Transverse colon (tissue), 4 donors: ENCODE data around the gene CEP57L1. TPM values are rescaled to one million over a fixed set of nuclear protein-coding genes. Genes with fewer than 3 reads are reported as not detected.

Source experiments
- DNase-seq: peaks from one replicate; pipeline ENCODE4 v3.0.0-alpha.2; 2019
- H3K27ac ChIP-seq, 4 donors: fragments of 200-600 bp; sonication (generic); 2 replicates each; pipeline ENCODE4 v1.5.1; 2016 to 2018; ENCODE audit warnings: inconsistent platforms in 4 of 4
- H3K27me3 ChIP-seq: fragments of 200-600 bp; sonication (generic); 2 replicates; pipeline ENCODE4 v1.5.1; 2017; ENCODE audit warnings: inconsistent platforms
- H3K36me3 ChIP-seq, 4 donors: fragments of 200-600 bp; sonication (generic); 2 replicates each; pipeline ENCODE4 v1.5.1; 2017 to 2019; ENCODE audit warnings: inconsistent platforms in 4 of 4
- H3K4me1 ChIP-seq, 4 donors: fragments of 200-600 bp; sonication (generic); 2 replicates each; pipeline ENCODE4 v1.5.1; 2017 to 2020; ENCODE audit warnings: inconsistent platforms in 4 of 4
- H3K4me3 ChIP-seq, 4 donors: fragments of 200-600 bp; sonication (generic); 1 replicate in 1 of 4; 2 replicates in 3 of 4; pipeline versions ENCODE4 v1.5.1 to v1.6.1; 2017 to 2019; ENCODE audit warnings: inconsistent platforms in 4 of 4
- H3K9me3 ChIP-seq, 2 donors: fragments of 200-600 bp; sonication (generic); 2 replicates each; pipeline ENCODE4 v1.5.1; 2017 to 2019; ENCODE audit warnings: inconsistent platforms in 2 of 2
- EP300 ChIP-seq: sonication (generic); formaldehyde crosslinking; IDR thresholded peaks from one replicate; pipeline ENCODE4 v1.6.1; 2017; ENCODE audit warnings: antibody characterized with exemption, low read depth
- POLR2A ChIP-seq: fragments of 450-650 bp; IDR thresholded peaks from one replicate; pipeline ENCODE4 v1.6.1; 2016; ENCODE audit warnings: antibody characterized with exemption, mild to moderate bottlenecking, moderate library complexity
- POLR2AphosphoS5 ChIP-seq, 3 donors: sonication (generic); formaldehyde crosslinking; IDR thresholded peaks; one replicate each; pipeline ENCODE4 v1.6.1; 2016; ENCODE audit warnings: antibody characterized with exemption in 3 of 3
- WGBS, 2 donors: methylation state at CpG; one replicate each; pipeline ENCODE4 v1.1.5; 2018; ENCODE audit warnings: low coverage in 1 of 2; 5-methylcytosine and 5-hydroxymethylcytosine counted together
- in situ Hi-C, 4 donors: fragments of 200-750 bp; cut with MboI; loops; one replicate each; pipeline versions ENCODE4 v1.15.0 to v1.15.1; 2017; ENCODE audit warnings: low sequenced_read_pairs in 3 of 4, low pct_ligation_motif_present in 1 of 4, low pct_unique_long_range_greater_than_20kb in 1 of 4
- intact Hi-C: fragments of 100-400 bp; cut with DNase I; formaldehyde crosslinking; loops from one replicate; pipeline ENCODE4 v1.15.1; 2023; ENCODE audit warnings: low total_unique reads
- total RNA-seq, 4 donors: library from RNA; depleted of rRNA; stranded (reverse); fragments of >200 nt; gene quantifications; one replicate each; pipeline ENCODE4 v1.1.0, GENCODE V29; 2016
- TF ChIP-seq, protein P1 (sequence below), 5 experiments: fragments of 200-600 bp in 3 of 5; fragments of 450-650 bp in 2 of 5; sonication (generic) in 3 of 5; IDR thresholded peaks; 1 replicate in 2 of 5; 2 replicates in 3 of 5; pipeline ENCODE4 v1.5.1; 2016 to 2017; ENCODE audit warnings: antibody characterized with exemption in 5 of 5, inconsistent platforms in 3 of 5, mild to moderate bottlenecking in 2 of 5, moderate library complexity in 1 of 5

CEP57L1 gene
- total RNA-seq, 4 donors from 2014 or later: 1.9 to 29.5 (median 9.5) TPM

DNA sequence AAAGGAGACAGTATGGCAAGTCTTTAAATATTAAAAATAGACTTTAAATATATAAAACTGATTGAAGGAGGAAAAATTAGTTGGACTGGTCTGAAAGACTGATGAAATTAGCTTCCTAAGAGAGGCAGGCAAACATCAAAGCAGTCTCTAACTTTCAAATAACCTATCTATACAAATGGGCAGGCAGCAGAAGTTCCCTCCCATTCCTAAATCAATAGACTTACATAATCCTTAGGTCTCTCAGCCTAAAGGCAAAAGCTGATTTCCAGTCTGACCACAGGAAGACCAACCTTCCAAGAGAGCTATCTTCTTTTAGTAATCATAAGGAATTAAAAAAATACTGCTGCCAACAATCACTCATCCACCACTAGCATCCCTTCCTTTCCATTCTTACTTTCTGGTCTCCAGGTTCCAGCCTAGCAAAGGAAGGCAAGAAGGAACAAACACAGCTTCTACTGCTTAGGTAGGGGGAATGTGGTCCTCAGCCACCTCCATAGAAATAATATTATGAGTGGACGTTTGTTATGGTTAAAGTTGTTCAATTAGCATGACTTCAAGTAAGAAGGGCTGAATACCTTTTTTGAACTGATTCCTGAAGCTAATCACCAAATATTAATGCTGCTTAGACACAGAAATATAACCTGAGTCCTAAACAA lies 44.7 kb upstream of the CEP57L1 start:
- in situ Hi-C loops (loop anchor here in 2 of 4 donors (25.0 kb wide), 2 partner anchors 138 to 213 kb away; partner anchors contain the start of gene ARMC2 (in 1 of the 2)), intact Hi-C loops (no loop called here)
- peaks cover 0 to 17% (median 7%) of the 10 kb centered on the region in 4 donors for H3K4me1 ChIP-seq
- H3K27me3 ChIP-seq: no peaks in the 10 kb centered on the region
- no peak for DNase-seq
- no peaks in the 10 kb centered on the region for H3K36me3 ChIP-seq
- H3K9me3 ChIP-seq: peaks cover 0 to 2% of the 10 kb centered on the region in 2 donors
- 82 to 83% methylated on average over 1 of the region's 1 CpG for WGBS, 2 donors
- no peak overlapping the region for H3K27ac ChIP-seq
- no peak overlapping the region for H3K4me3 ChIP-seq
- no peak for TF ChIP-seq POLR2A
- TF ChIP-seq EP300: no peak
- TF ChIP-seq, protein P1, sequence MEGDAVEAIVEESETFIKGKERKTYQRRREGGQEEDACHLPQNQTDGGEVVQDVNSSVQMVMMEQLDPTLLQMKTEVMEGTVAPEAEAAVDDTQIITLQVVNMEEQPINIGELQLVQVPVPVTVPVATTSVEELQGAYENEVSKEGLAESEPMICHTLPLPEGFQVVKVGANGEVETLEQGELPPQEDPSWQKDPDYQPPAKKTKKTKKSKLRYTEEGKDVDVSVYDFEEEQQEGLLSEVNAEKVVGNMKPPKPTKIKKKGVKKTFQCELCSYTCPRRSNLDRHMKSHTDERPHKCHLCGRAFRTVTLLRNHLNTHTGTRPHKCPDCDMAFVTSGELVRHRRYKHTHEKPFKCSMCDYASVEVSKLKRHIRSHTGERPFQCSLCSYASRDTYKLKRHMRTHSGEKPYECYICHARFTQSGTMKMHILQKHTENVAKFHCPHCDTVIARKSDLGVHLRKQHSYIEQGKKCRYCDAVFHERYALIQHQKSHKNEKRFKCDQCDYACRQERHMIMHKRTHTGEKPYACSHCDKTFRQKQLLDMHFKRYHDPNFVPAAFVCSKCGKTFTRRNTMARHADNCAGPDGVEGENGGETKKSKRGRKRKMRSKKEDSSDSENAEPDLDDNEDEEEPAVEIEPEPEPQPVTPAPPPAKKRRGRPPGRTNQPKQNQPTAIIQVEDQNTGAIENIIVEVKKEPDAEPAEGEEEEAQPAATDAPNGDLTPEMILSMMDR (IDR thresholded peaks at IDR 0.05): no peak
- TF ChIP-seq POLR2AphosphoS5 (IDR thresholded peaks at IDR 0.05): no peak

DNA sequence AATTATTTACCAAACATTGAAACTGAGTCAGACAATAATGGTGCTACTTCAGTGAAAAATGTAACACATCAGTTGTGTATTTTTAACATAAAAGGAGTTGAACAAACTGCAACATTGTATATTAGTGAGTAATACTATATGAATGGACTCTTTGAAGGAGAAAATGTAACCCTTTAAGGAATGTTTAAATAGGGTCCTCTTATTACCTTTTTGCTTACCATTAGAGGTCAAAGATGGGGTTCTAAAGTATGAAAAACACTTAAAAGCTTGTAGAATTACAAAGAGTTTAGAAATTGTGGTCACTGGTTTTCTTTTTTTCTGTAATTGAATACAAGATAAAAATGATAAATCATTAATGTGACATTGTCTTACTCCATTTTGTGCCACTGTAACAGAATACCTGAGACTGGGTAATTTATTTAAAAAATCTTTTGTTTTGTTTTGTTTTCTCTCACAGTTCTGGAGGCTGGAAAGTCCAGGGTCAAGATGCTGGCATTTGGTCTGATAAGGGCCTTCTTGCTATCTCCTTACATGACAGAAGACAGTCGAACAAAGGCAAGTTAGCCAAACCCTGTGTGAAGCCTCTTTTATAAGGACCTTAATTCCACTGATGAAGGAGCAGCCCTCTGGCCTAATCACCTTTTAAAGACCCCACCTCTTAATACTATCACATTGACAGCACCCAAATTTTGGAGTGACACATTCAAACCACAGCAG lies 43.8 kb upstream of the CEP57L1 start:
- in situ Hi-C loops: loop anchor here in 2 of 4 donors (25.0 kb wide), 2 partner anchors 139 to 214 kb away; partner anchors contain the start of gene ARMC2 (in 1 of the 2)
- TF ChIP-seq POLR2A (no peak), POLR2AphosphoS5 (IDR thresholded peaks at IDR 0.05) (no peak), EP300 (no peak)
- TF ChIP-seq, protein P1 (IDR thresholded peaks at IDR 0.05): no peak
- Histone ChIP-seq H3K4me1 (peaks cover 0 to 17% (median 9%) of the 10 kb centered on the region in 4 donors), H3K9me3 (peaks cover 0 to 2% of the 10 kb centered on the region in 2 donors), H3K27ac (no peak overlapping the region), H3K27me3 (no peaks in the 10 kb centered on the region), H3K4me3 (no peak overlapping the region), H3K36me3 (no peaks in the 10 kb centered on the region)
- WGBS, 2 donors: 97% methylated on average over 1 of the region's 1 CpG; no CpG with 5 or more reads in 1 of the 2 donors
- no peak for DNase-seq
- intact Hi-C loops: no loop called here

DNA sequence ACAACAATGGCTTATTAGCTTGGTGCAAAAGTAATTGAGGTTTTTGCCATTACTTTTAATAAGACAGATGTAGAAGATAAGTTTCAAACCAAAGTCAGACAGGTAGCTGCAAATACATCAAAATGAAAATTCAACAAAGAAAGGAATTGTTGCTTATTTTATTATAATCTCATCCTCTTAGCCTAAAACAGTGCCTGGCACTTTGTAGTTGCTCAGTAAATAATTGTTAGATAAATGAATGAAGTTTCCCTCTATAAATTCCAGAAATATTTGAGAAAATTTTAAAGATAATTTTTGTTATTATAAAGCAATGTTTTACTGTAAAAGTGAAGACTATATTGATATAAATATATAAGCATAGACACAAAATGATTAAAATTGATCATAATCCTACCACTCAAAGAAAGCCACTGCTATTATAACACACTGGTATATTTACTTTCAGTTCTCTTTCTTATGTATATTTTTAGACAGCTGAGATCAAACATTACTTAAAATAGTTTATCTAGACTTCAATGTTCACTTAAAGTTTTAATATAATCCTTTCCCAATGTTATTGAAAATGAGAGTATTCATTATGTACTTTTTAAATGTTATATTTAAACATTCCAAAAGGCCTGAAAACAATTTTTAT lies 43.2 kb upstream of the CEP57L1 start:
- peaks cover under 1 to 17% (median 9%) of the 10 kb centered on the region in 4 donors for H3K4me1 ChIP-seq
- in situ Hi-C loops (loop anchor here in 2 of 4 donors (25.0 kb wide), 2 partner anchors 140 to 215 kb away; partner anchors contain the start of gene ARMC2 (in 1 of the 2)), intact Hi-C loops (no loop called here)
- H3K9me3 ChIP-seq: peaks cover 0 to 2% of the 10 kb centered on the region in 2 donors
- no peak overlapping the region for H3K27ac ChIP-seq
- TF ChIP-seq POLR2A (no peak), EP300 (no peak), POLR2AphosphoS5 (IDR thresholded peaks at IDR 0.05) (no peak)
- TF ChIP-seq, protein P1 (IDR thresholded peaks at IDR 0.05): no peak
- H3K4me3 ChIP-seq: no peak overlapping the region
- no peaks in the 10 kb centered on the region for H3K27me3 ChIP-seq
- no peak for DNase-seq
- no peaks in the 10 kb centered on the region for H3K36me3 ChIP-seq

DNA sequence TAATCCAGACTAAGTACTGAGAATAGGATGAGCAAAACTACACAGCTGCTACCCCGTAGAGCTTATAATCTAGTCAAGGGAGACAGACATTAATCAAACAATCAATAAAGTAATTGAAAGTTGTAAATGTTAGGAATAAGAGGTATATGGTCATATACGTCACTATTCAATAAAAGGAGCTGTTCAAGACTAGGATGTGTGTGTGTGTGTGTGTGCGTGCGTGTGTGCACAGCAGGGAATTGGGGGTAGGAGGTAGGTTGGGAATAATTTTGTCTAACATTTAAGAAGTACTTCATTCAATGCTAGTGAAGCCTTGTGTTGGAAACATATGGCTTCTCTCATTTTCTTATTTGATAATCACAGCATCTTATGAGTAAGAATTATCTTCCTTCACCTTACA lies 42.5 kb upstream of the CEP57L1 start:
- in situ Hi-C loops: loop anchor here in 2 of 4 donors (25.0 kb wide), 2 partner anchors 141 to 216 kb away; partner anchors contain the start of gene ARMC2 (in 1 of the 2)
- Histone ChIP-seq H3K27ac (no peak overlapping the region), H3K27me3 (no peaks in the 10 kb centered on the region), H3K4me3 (no peak overlapping the region), H3K9me3 (peaks cover 0 to 2% of the 10 kb centered on the region in 2 donors), H3K36me3 (no peaks in the 10 kb centered on the region), H3K4me1 (peaks cover 5 to 17% (median 13%) of the 10 kb centered on the region in 4 donors)
- intact Hi-C loops: no loop called here
- no peak for DNase-seq
- TF ChIP-seq EP300 (no peak), POLR2A (no peak), POLR2AphosphoS5 (IDR thresholded peaks at IDR 0.05) (no peak)
- TF ChIP-seq, protein P1 (IDR thresholded peaks at IDR 0.05): no peak
- 76 to 91% methylated on average over 3 to 4 of the region's 4 CpGs for WGBS, 2 donors
